GM23338 (cell line): ENCODE results near the gene PRR22. TPM values are rescaled to one million over a fixed set of nuclear protein-coding genes. Genes with fewer than 3 reads are reported as not detected.

Experiments used
- ATAC-seq: fragments of 200-7000 bp; cut with Tn5 transposase; 3 replicates; pipeline ENCODE4 v1.9.1; 2020
- DNase-seq: peaks from one replicate; pipeline ENCODE4 v3.0.0-alpha.2; 2015; ENCODE audit warnings: low spot score
- H2AFZ ChIP-seq: fragments of 200-600 bp; sonication (generic); 2 replicates; pipeline ENCODE4 v1.8.0; 2016; ENCODE audit warnings: antibody characterized with exemption, mild to moderate bottlenecking, moderate library complexity
- H3F3A ChIP-seq: fragments of 200-600 bp; sonication (generic); replicated peaks from 2 replicates; pipeline ENCODE4 v1.8.0; 2017; ENCODE audit warnings: antibody characterized with exemption, mixed run types, low read depth
- H3K27ac ChIP-seq: fragments of 200-600 bp; sonication (generic); 2 replicates; pipeline ENCODE4 v1.6.1; 2016; ENCODE audit warnings: low read depth
- H3K27me3 ChIP-seq: fragments of 200-600 bp; sonication (generic); 2 replicates; pipeline ENCODE4 v1.8.0; 2016; ENCODE audit warnings: mild to moderate bottlenecking, mixed run types, moderate library complexity; ENCODE audit not compliant: insufficient read depth
- H3K36me3 ChIP-seq: fragments of 200-600 bp; sonication (generic); 2 replicates; pipeline ENCODE4 v1.8.0; 2016; ENCODE audit warnings: mild to moderate bottlenecking; ENCODE audit not compliant: insufficient read depth
- H3K4me1 ChIP-seq: fragments of 200-600 bp; sonication (generic); 2 replicates; pipeline ENCODE4 v1.8.0; 2016; ENCODE audit warnings: mild to moderate bottlenecking, moderate library complexity; ENCODE audit not compliant: insufficient read depth
- H3K4me2 ChIP-seq: fragments of 200-600 bp; sonication (generic); 2 replicates; pipeline ENCODE4 v1.7.1; 2017; ENCODE audit warnings: mixed run types
- H3K4me3 ChIP-seq: fragments of 200-600 bp; sonication (generic); 2 replicates; pipeline ENCODE4 v1.6.1; 2016; ENCODE audit warnings: mixed run types
- H3K79me2 ChIP-seq: fragments of 200-600 bp; sonication (generic); replicated peaks from 2 replicates; pipeline ENCODE4 v1.8.0; 2017; ENCODE audit warnings: mild to moderate bottlenecking; ENCODE audit not compliant: insufficient read depth
- H3K9me2 ChIP-seq: fragments of 200-600 bp; sonication (generic); 2 replicates; pipeline ENCODE4 v1.8.0; 2017; ENCODE audit not compliant: insufficient read depth
- H4K20me1 ChIP-seq: fragments of 200-600 bp; sonication (generic); replicated peaks from 2 replicates; pipeline ENCODE4 v1.8.0; 2017; ENCODE audit warnings: mild to moderate bottlenecking; ENCODE audit not compliant: insufficient read depth
- H3K27ac Mint-ChIP-seq: 2 replicates; pipeline ENCODE4 v1.8.0; 2020; ENCODE audit warnings: inconsistent platforms, mild to moderate bottlenecking, moderate library complexity, mixed read lengths
- H3K27me3 Mint-ChIP-seq: 3 replicates; pipeline ENCODE4 v1.8.0; 2022; ENCODE audit warnings: low read depth, mild to moderate bottlenecking, moderate library complexity, mixed read lengths, inconsistent platforms; ENCODE audit not compliant: insufficient read depth, poor library complexity
- H3K36me3 Mint-ChIP-seq: 3 replicates; pipeline ENCODE4 v1.8.0; 2021; ENCODE audit warnings: low read depth, mild to moderate bottlenecking, inconsistent platforms, moderate library complexity, mixed read lengths
- H3K4me1 Mint-ChIP-seq: 3 replicates; pipeline ENCODE4 v1.8.0; 2020; ENCODE audit warnings: mild to moderate bottlenecking, inconsistent platforms, mixed read lengths
- H3K4me3 Mint-ChIP-seq: 3 replicates; pipeline ENCODE4 v1.8.0; 2021; ENCODE audit warnings: moderate library complexity, mild to moderate bottlenecking, inconsistent platforms, mixed read lengths
- H3K9me3 Mint-ChIP-seq: 3 replicates; pipeline ENCODE4 v1.8.0; 2020; ENCODE audit warnings: moderate library complexity, mild to moderate bottlenecking, inconsistent platforms, mixed read lengths
- CREB1 ChIP-seq: fragments of 250-450 bp; sonication (Bioruptor Pico); IDR thresholded peaks from 2 replicates; pipeline ENCODE4 v1.5.0; 2020; ENCODE audit warnings: low read depth, mild to moderate bottlenecking, moderate library complexity
- EZH2 ChIP-seq: fragments of 200-600 bp; sonication (generic); IDR thresholded peaks from one replicate; pipeline ENCODE4 v1.8.0; 2017; ENCODE audit warnings: antibody characterized with exemption, mild to moderate bottlenecking, low read depth; ENCODE audit not compliant: unreplicated experiment
- EZH2phosphoT487 ChIP-seq: fragments of 200-600 bp; sonication (generic); IDR thresholded peaks from one replicate; pipeline ENCODE4 v1.8.1; 2018; ENCODE audit warnings: antibody characterized with exemption; ENCODE audit not compliant: unreplicated experiment
- NANOG ChIP-seq: IDR thresholded peaks from 2 replicates; pipeline ENCODE4 v1.6.1; 2016; ENCODE audit warnings: antibody characterized with exemption, borderline replicate concordance
- ZNF331 ChIP-seq: fragments of 250-450 bp; sonication (Bioruptor Pico); IDR thresholded peaks from 2 replicates; pipeline ENCODE4 v1.5.0; 2020; ENCODE audit warnings: low read depth, mild to moderate bottlenecking, moderate library complexity
- polyA plus RNA-seq: library from polyadenylated mRNA; unstranded; fragments of >200 nt; fragmentation: Nextera tagmentation; extraction: Ambion mirVana; gene quantifications from 2 replicates; pipeline ENCODE4 v1.2.1, GENCODE V29; 2016
- total RNA-seq: library from RNA; depleted of rRNA; stranded (reverse); fragments of >200 nt; shearing (Covaris generic); gene quantifications from 2 replicates; pipeline ENCODE4 v1.2.3, GENCODE V29; 2014
- TF ChIP-seq, protein P1 (sequence below), 2 experiments: fragments of 200-600 bp in 1 of 2; sonication (generic) in 1 of 2; conservative IDR thresholded peaks; 2 replicates each; pipeline versions ENCODE4 v1.5.1 to v1.6.1; 2016 to 2017; ENCODE audit warnings: antibody characterized with exemption in 2 of 2, low read depth in 2 of 2, mild to moderate bottlenecking in 2 of 2, moderate library complexity in 1 of 2
- TF ChIP-seq, protein P2 (sequence below): IDR thresholded peaks from one replicate; pipeline ENCODE4 v1.6.1; 2018; ENCODE audit warnings: antibody characterized with exemption; ENCODE audit not compliant: unreplicated experiment
- TF ChIP-seq, protein P3 (sequence below): IDR thresholded peaks from 2 replicates; pipeline ENCODE4 v1.6.1; 2016; ENCODE audit warnings: antibody characterized with exemption

PRR22 gene
- total and polyA plus RNA-seq, 2 experiments from 2014 or later: 1.0 to 1.2 TPM

DNA sequence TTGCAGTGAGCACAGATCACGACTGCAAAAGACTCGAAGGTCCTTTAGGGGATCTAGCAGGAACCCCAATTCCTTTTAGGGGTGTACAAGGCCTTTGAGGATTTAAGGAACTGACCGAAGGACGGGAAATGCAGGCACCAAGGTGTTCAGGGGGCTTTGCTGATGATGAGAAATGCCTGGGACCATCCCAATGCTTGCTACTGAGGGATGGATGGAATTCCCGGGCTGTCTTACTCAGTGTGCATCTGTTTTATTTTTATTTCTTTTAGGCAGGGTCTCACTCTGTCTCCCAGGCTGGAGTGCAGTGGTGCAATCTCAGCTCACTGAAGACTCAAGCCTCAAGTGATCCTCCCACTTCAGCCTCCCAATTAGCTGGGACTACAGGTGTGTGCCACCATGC, 11.3 kb downstream of the PRR22 start (continued):
- TF ChIP-seq, protein P1, sequence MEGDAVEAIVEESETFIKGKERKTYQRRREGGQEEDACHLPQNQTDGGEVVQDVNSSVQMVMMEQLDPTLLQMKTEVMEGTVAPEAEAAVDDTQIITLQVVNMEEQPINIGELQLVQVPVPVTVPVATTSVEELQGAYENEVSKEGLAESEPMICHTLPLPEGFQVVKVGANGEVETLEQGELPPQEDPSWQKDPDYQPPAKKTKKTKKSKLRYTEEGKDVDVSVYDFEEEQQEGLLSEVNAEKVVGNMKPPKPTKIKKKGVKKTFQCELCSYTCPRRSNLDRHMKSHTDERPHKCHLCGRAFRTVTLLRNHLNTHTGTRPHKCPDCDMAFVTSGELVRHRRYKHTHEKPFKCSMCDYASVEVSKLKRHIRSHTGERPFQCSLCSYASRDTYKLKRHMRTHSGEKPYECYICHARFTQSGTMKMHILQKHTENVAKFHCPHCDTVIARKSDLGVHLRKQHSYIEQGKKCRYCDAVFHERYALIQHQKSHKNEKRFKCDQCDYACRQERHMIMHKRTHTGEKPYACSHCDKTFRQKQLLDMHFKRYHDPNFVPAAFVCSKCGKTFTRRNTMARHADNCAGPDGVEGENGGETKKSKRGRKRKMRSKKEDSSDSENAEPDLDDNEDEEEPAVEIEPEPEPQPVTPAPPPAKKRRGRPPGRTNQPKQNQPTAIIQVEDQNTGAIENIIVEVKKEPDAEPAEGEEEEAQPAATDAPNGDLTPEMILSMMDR (conservative IDR thresholded peaks at IDR 0.05; ENCODE audit: low read depth in 2 of 2): no peak
- TF ChIP-seq EZH2 (no peak), CREB1 (CRISPR knock-in tag) (no peak), NANOG (no peak)

DNA sequence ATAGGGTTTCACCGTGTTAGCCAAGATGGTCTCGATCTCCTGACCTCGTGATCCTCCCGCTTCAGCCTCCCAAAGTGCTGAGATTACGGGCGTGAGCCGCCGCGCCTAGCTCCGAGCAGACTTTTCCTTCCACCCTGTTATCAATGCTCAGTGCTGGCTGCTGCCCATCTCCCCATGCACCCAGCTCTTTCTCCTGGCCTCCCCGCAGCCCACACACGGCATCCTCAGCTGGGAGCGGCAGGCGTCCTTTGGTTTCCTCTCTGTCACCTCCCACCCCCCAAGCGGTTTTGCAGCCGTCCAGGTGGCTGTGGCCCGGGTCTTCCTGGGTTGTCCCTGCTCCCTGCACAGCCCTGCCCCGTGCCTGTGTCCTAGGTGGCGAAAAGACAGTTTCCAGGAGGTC, 12.1 kb downstream of the PRR22 start:
- Mint-ChIP-seq H3K36me3 (no peaks in the 10 kb centered on the region), H3K4me1 (peaks cover 2% of the 10 kb centered on the region; the same call in 1 of the 3 replicates), H3K27me3 (peaks cover 6% of the 10 kb centered on the region), H3K9me3 (peaks cover 7% of the 10 kb centered on the region; the same call in 1 of the 3 replicates), H3K4me3 (no peak overlapping the region), H3K27ac (no peak overlapping the region)
- Histone ChIP-seq H4K20me1 (no peaks in the 10 kb centered on the region), H3F3A (no peaks in the 10 kb centered on the region), H3K9me2 (peaks cover 5% of the 10 kb centered on the region; the same call in 1 of the 2 replicates), H3K36me3 (no peaks in the 10 kb centered on the region), H3K79me2 (no peaks in the 10 kb centered on the region), H3K27me3 (no peaks in the 10 kb centered on the region), H3K4me1 (no peaks in the 10 kb centered on the region), H3K27ac (no peak overlapping the region), H3K4me2 (no peak overlapping the region), H3K4me3 (no peak overlapping the region), H2AFZ (peak overlapping the region; percentile 86)
- ATAC-seq (no peak), DNase-seq (no peak)
- TF ChIP-seq EZH2phosphoT487 (no peak), CREB1 (CRISPR knock-in tag) (no peak), ZNF331 (CRISPR knock-in tag) (no peak), NANOG (no peak)
- TF ChIP-seq, protein P2, sequence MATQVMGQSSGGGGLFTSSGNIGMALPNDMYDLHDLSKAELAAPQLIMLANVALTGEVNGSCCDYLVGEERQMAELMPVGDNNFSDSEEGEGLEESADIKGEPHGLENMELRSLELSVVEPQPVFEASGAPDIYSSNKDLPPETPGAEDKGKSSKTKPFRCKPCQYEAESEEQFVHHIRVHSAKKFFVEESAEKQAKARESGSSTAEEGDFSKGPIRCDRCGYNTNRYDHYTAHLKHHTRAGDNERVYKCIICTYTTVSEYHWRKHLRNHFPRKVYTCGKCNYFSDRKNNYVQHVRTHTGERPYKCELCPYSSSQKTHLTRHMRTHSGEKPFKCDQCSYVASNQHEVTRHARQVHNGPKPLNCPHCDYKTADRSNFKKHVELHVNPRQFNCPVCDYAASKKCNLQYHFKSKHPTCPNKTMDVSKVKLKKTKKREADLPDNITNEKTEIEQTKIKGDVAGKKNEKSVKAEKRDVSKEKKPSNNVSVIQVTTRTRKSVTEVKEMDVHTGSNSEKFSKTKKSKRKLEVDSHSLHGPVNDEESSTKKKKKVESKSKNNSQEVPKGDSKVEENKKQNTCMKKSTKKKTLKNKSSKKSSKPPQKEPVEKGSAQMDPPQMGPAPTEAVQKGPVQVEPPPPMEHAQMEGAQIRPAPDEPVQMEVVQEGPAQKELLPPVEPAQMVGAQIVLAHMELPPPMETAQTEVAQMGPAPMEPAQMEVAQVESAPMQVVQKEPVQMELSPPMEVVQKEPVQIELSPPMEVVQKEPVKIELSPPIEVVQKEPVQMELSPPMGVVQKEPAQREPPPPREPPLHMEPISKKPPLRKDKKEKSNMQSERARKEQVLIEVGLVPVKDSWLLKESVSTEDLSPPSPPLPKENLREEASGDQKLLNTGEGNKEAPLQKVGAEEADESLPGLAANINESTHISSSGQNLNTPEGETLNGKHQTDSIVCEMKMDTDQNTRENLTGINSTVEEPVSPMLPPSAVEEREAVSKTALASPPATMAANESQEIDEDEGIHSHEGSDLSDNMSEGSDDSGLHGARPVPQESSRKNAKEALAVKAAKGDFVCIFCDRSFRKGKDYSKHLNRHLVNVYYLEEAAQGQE: no peak
- TF ChIP-seq, protein P3, sequence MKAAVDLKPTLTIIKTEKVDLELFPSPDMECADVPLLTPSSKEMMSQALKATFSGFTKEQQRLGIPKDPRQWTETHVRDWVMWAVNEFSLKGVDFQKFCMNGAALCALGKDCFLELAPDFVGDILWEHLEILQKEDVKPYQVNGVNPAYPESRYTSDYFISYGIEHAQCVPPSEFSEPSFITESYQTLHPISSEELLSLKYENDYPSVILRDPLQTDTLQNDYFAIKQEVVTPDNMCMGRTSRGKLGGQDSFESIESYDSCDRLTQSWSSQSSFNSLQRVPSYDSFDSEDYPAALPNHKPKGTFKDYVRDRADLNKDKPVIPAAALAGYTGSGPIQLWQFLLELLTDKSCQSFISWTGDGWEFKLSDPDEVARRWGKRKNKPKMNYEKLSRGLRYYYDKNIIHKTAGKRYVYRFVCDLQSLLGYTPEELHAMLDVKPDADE: no peak
- TF ChIP-seq, protein P1 (conservative IDR thresholded peaks at IDR 0.05; ENCODE audit: low read depth in 2 of 2): no peak
